GM18511 (cell line): ENCODE data around the gene CNDP2.
A peak's percentile ranks its signal among the peaks of the same experiment; 100 is the strongest.

Source experiments
- ATAC-seq: cut with Tn5 transposase; IDR thresholded peaks from one replicate; pipeline ENCODE4 v1.9.1; 2021; ENCODE audit warnings: mild to moderate bottlenecking, moderate library complexity; ENCODE audit not compliant: unreplicated experiment

The CNDP2 gene

DNA sequence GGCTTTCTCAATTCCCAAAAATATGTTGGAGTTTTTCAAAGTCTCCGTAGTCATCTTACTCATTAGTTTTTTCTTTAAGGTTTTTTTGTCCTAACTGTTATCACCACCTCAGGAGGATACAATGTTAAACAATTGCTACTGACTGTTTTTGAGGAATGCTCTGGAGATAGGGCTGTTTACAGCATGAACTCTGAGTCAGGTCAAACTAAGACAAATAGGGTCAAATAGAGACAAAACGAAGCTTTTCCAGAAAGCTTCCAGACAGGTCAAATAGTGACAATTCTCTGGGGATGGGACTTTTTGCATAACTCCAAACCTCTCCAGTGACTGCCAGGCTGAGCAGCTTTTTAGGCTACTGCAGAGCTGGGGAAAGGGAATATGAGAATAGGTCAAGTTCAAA, 23.9 kb upstream of the CNDP2 start:
- ATAC-seq, result no peak

DNA sequence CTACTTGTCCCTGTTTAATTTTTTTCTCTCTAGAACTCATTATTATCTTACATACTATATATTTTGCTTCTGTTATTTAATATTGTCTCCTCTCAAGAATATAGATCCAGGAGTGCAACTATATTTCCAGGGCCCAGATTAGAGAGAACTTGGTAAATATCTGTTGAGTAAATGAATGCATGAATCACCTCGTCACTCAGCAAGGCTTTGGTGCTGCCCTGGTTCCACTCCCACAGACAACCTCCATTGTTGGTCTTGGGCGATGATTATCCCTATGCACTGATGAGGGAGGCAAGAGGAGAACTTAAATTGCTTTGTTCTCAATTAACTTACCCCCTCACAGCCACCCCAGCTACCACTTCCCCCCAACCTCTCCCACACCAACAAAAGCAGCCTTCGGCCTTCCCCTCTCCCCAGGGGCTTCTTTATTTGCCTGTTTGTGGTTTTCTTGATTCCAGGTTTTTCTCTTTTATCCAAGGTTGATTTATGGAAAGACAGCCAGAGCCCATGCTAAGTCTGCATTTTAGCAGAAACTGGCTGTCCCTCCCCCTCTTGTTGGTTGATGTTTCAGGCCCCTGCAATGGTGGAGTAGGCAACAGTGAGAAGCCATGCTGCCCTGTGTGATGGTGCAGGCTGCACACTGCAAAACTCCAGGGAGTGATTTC, 22.1 kb upstream of the CNDP2 start:
- no peak for ATAC-seq

DNA sequence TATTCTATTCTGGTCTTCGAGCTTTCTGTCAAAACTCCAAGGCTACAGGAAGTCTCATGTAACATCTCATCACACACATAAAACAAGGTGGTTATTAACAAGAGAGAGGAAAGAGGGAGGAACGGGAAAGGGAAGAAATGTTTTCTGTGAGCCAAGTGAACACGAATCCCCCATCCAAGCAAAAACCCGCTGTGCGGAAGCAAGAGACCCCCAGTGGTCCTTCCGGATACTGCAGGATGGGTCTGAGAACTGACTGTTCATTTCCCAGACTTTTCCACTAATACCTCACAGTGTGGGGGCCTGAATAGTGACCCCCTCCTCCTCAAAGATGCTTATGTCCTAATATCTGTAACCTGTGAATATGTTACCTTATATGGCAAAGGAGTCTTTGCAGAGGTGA, 20.0 kb upstream of the CNDP2 start:
- ATAC-seq, result no peak

DNA sequence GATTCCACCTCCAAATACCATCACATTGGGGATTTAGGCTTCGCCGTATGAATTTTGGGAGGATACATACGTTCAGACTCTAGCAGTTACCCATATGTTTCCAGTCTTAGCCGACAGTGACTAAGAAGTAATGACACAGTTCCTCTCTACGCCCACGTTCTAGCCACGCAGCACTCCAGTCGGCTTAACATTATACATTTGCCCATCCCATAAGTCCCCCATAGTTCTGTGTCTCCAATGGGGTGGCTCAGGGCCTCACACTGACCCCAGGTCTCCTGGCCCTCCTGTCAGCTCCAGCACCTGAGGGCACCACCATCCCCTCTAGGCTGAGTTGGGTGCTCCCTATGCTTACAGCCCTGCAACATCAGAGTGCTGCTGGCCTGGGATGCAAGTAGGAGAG, 18.4 kb upstream of the CNDP2 start:
- no peak for ATAC-seq

DNA sequence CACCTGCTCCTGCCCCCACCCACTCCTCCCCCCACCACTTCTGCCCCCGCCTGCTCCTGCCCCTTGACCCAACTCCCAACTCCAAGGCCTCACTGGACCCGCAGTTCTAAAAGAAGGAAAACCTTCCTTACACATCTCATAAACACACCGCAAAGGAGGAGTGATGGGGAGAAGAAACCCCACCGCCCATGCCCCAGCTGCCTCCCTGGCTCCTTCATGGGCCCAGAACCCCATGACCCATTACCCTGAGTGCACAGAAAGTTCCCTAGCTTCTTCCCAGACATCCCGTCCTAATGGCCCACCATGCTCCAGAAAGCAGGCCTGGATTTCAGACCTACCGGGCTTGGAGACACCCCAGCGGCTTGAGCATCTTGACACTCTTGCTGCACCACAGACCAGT, 17.8 kb upstream of the CNDP2 start:
- ATAC-seq, result no peak

GRCh38 chr18:74478880-74479279, 17.3 kb upstream of the CNDP2 start:
- ATAC-seq, result no peak

GRCh38 chr18:74479486-74480148, 16.5 kb upstream of the CNDP2 start:
- ATAC-seq, result no peak

GRCh38 chr18:74480149-74480651, 16.0 kb upstream of the CNDP2 start:
- ATAC-seq, result no peak

DNA sequence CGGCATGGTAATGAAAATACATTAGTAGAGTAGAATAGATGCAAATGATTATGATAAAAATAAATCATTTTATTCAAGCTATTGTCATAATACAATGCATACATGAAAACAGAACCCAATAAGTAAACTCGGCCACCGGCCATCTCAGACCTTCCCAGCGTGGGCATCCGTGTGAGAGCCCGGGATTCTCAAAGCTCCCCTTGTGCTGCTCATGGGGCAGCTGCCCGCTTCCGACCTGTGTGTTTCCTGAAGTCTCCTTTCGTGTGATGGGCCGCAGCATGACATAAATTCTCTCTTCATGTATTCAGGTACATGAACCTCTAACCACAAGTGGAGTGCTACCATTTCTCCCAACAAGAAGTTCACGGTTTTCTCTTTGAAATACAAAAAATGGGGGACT, 13.5 kb upstream of the CNDP2 start:
- no peak for ATAC-seq

DNA sequence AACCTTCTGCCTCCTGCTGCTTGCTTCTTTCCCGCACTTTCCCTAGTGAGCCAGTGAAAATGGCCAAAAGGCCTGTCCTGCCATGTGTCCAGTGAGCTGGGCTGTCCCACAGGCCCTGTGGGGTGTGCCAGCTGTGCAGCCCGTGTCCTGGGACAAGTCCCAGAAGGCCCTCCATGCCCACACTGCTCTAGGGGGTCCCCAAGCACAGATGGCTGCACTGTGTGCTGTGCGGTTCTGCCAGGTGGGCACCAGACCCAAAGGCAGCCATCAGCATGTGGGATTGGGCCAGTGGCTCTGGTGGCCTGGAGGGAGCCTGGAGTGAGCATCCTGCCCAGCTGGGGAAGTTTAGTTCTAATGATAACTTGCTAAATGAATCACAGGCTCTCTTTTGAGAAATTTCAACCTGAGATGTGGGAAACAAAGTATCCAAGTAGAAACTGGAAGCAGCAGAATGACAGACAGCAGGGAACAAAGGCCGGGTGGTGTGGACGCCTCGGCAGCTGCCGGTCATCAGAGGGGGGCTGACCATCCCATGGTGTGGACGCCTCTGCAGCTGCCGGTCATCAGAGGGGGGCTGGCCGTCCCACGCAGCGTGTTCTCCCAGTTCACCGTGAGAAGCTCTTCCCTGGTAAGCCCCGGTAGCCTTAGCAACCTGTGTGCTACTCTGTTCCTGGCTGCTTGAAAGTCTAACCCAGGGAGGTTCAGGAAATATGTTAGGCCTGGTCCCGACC, 9.9 kb upstream of the CNDP2 start:
- no peak for ATAC-seq

DNA sequence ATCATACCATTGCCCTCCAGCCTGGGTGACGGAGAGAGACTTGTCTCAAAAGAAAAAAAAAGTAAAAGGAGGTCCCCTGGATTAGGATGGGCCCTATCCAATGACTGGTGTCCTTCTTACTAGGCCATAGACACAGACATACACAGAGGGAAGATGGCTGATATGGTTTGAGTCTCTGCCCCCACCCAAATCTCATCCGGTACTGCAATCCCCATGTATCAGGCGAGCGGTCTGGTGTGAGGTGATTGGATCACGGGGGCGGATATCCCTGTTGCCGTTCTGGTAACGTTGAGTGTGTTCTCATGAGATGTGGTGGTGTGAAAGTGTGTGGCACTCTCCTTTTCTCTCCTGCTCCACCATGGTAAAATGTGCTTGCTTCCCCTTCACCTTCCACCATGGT, 7.8 kb upstream of the CNDP2 start:
- ATAC-seq, result no peak

- no peak for ATAC-seq
Measured at GRCh38 chr18:74488864-74489263, 7.3 kb upstream of the CNDP2 start.

DNA sequence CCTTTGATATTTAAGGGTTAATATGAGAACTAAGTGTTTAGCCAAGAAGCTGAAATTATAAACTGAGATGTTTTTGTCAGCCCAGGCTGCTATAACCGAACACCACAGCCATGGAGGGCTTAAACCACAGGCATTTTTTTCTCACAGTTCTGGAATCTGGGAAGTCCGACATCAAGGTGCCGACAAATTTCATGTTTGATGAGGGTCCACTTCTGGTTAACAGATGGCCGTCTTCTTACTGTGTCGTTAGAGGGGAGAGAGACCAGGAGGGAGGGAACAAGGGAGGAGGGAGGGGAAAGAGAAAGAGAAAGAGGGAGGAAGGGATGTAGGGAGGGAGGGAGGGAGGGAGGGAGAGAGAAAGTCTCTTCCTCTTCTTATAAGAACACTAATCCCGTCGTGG, 6.5 kb upstream of the CNDP2 start:
- no peak for ATAC-seq

DNA sequence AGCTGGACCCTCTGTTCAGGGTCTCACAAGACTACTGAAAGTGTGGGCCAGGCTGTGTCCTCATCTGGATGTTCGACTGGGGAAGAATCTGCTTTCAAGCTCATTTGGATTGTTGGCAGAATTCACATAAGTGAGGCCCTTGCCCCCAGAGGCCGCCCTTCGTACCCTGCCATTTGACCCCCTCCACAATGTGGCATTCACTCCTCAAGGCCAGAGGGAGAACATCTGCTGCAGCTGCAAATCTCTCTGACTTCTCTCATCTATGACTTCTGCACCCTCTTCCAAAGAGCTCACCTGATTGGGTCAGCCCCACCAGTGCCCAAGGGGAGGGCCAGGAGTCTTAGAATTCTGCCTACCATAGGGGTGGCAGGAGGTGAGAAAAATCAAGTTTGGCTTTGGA, 3.9 kb upstream of the CNDP2 start:
- no peak for ATAC-seq

GRCh38 chr18:74493689-74494088, 2.5 kb upstream of the CNDP2 start:
- ATAC-seq, result peak; percentile 19

DNA sequence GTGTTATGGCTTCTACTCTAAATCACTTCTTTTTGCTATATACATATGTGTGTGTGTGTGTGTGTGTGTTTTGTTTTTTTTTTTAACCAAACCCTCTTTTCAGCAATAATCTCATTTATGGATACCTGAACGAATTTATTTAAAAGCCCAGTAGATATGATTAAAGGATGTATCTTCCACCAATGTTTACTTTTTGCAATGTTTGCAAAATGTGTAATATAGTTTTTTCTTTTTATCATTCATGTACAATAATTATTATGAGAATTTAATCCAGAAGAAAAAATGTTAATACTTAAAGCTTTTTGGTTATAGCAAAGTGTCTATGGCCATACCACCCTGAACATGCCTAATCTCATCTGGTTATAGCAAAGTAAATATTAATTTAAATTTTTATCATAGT, 1.6 kb upstream of the CNDP2 start:
- no peak for ATAC-seq

GRCh38 chr18:74496508-74497323, 553 bp downstream of the CNDP2 start:
- ATAC-seq, result peak; percentile 34

DNA sequence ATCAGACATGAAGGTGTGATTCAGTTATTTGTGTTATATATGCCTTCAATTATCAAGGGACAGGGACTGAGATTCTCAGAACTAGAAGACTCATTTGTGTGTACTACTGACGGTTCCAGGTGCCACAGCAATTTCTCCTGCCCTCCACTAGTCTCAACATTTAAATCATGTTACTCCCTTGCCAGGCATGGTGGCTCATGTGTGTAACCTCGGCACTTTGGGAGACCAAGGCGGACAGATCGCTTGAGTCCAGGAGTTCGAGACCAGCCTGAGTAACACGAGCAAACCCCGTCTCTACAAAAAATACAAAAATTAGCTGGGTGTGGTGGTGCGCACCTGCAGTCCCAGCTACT, 1.1 kb downstream of the CNDP2 start:
- no peak for ATAC-seq

DNA sequence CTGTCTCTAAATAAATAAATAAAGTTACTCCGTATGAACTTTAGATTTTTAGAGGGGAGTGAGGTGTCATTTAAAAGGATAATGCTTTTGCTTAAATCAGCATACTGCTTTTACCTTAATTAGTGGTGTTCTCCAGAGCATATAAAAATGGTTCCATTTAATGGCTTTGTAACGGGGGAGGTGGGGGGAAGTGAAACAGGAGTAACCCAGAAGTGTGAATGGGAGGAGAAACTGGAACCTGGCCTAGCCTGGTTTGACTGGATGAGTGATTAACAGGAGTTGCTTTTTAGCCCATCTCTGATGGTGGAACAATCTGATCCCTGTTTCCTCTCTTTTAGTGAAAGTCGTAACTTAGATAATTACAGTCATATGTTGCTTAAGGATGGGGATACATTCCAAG, 1.6 kb downstream of the CNDP2 start:
- ATAC-seq, result no peak

GRCh38 chr18:74498712-74499627, 2.8 kb downstream of the CNDP2 start:
- peak; percentile 45 for ATAC-seq
